ENCODE measurements around the gene SRC.

SRC gene

GRCh38 chr20:37453288-37453687 is 107.3 kb downstream of the SRC start:
- no peak for DNase-seq (ENCODE audit: low read depth in 2 of 2)

GRCh38 chr20:37453836-37454235 is 107.9 kb downstream of the SRC start:
- no peak for DNase-seq (ENCODE audit: low read depth in 2 of 2)

GRCh38 chr20:37454636-37455385 is 108.9 kb downstream of the SRC start:
- no peak for DNase-seq (ENCODE audit: low read depth in 2 of 2)
